GM18517 (cell line): ENCODE results near the gene HAGHL.
"Not testable (repeated sequence)": the region's sequence is repeated elsewhere in the genome, so short reads cannot be mapped to it uniquely, and the experiment has no call there.

Source experiments
- ATAC-seq: cut with Tn5 transposase; IDR thresholded peaks from one replicate; pipeline ENCODE4 v1.9.1; 2021; ENCODE audit warnings: mild to moderate bottlenecking, moderate library complexity; ENCODE audit not compliant: unreplicated experiment

The HAGHL gene

GRCh38 chr16:750485-750884 is 23.6 kb downstream of the HAGHL start:
- ATAC-seq, result no peak

GRCh38 chr16:751152-752006 is 24.5 kb downstream of the HAGHL start:
- no peak for ATAC-seq

- no peak for ATAC-seq
These were observed 25.1 kb downstream of the HAGHL start for GRCh38 chr16:752007-752312.

GRCh38 chr16:754121-754607 is 27.3 kb downstream of the HAGHL start:
- not testable (repeated sequence) for ATAC-seq

- no peak for ATAC-seq
These were observed 27.8 kb downstream of the HAGHL start for GRCh38 chr16:754656-755055.

GRCh38 chr16:756428-756827 is 29.5 kb downstream of the HAGHL start:
- ATAC-seq, result no peak

- no peak for ATAC-seq
These were observed 32.4 kb downstream of the HAGHL start for GRCh38 chr16:759110-759910.

- no peak for ATAC-seq
These were observed 33.2 kb downstream of the HAGHL start for GRCh38 chr16:760065-760464.

GRCh38 chr16:760545-761343 is 33.8 kb downstream of the HAGHL start, which contains the start of gene MSLN:
MSLN (plus strand) TSS chr16:760734; CDS start chr16:762681, 1,947 bp downstream.
- no peak for ATAC-seq

- ATAC-seq, result no peak
These were observed 35.0 kb downstream of the HAGHL start for GRCh38 chr16:761625-762513.

GRCh38 chr16:762595-763268 is 35.8 kb downstream of the HAGHL start:
- no peak for ATAC-seq

- ATAC-seq, result no peak
These were observed 36.7 kb downstream of the HAGHL start for GRCh38 chr16:763369-764183.

- no peak for ATAC-seq
These were observed 37.4 kb downstream of the HAGHL start for GRCh38 chr16:764184-764750.

- no peak for ATAC-seq
These were observed 38.1 kb downstream of the HAGHL start for GRCh38 chr16:764848-765487.

GRCh38 chr16:765488-765865 is 38.6 kb downstream of the HAGHL start:
- no peak for ATAC-seq

GRCh38 chr16:766008-766819 is 39.3 kb downstream of the HAGHL start:
- ATAC-seq, result no peak
